Raji (cell line): ENCODE data around the gene SEMA4D.

Experiments
- POLR2A ChIP-seq: IDR thresholded peaks from 2 replicates; pipeline ENCODE4 v1.6.1; 2011; ENCODE audit warnings: low read depth, low read length, control low read depth; ENCODE audit not compliant: insufficient read depth

SEMA4D gene

GRCh38 chr9:89345476-89345875 lies 152.4 kb downstream of the SEMA4D start:
- no peak for TF ChIP-seq POLR2A

GRCh38 chr9:89342948-89343347 lies 155.0 kb downstream of the SEMA4D start:
- TF ChIP-seq POLR2A = no peak

GRCh38 chr9:89342213-89342612 lies 155.7 kb downstream of the SEMA4D start:
- TF ChIP-seq POLR2A = no peak

GRCh38 chr9:89340332-89340731 lies 157.6 kb downstream of the SEMA4D start:
- TF ChIP-seq POLR2A = no peak

- TF ChIP-seq POLR2A = no peak
Observed at GRCh38 chr9:89339807-89340206, 158.1 kb downstream of the SEMA4D start.

- TF ChIP-seq POLR2A = no peak
Observed at GRCh38 chr9:89330513-89330912, 167.4 kb downstream of the SEMA4D start.

- TF ChIP-seq POLR2A = no peak
Observed at GRCh38 chr9:89329917-89330316, 168.0 kb downstream of the SEMA4D start.

- TF ChIP-seq POLR2A = no peak
Observed at GRCh38 chr9:89328064-89328463, 169.8 kb downstream of the SEMA4D start.

GRCh38 chr9:89325733-89326132 lies 172.2 kb downstream of the SEMA4D start:
- no peak for TF ChIP-seq POLR2A

- TF ChIP-seq POLR2A = no peak
Observed at GRCh38 chr9:89323390-89323789, 174.5 kb downstream of the SEMA4D start.

GRCh38 chr9:89319015-89319905 lies 178.7 kb downstream of the SEMA4D start:
- TF ChIP-seq POLR2A = no peak

- peak; percentile 87 for TF ChIP-seq POLR2A
Observed at GRCh38 chr9:89318123-89319014, 179.5 kb downstream of the SEMA4D start, which contains the start of gene SECISBP2. TSS of gene SECISBP2 (plus strand) at chr9:89318500. CDS start at chr9:89318577, 77 bp downstream.

GRCh38 chr9:89317282-89317681 lies 180.6 kb downstream of the SEMA4D start:
- TF ChIP-seq POLR2A = no peak

GRCh38 chr9:89315482-89315881 lies 182.4 kb downstream of the SEMA4D start:
- TF ChIP-seq POLR2A = no peak

GRCh38 chr9:89314955-89315354 lies 183.0 kb downstream of the SEMA4D start:
- TF ChIP-seq POLR2A = no peak

GRCh38 chr9:89313842-89314241 lies 184.1 kb downstream of the SEMA4D start:
- TF ChIP-seq POLR2A = no peak
